Stimulated activated CD8-positive, alpha-beta memory T cell treated with anti-CD3 and anti-CD28 coated beads, Interleukin-4, amount 100 ng/mL, for 1 hour (primary cell): Measurements from ENCODE around the gene MEIS3.

ENCODE experiments used
- DNase-seq, 2 donors: peaks; one replicate each; pipeline ENCODE4 v3.0.0-alpha.2; 2020; ENCODE audit warnings: low read depth in 2 of 2, low spot score in 1 of 2

Gene MEIS3

GRCh38 chr19:47419030-47419783 is at the start of gene MEIS3:
MEIS3 (minus strand) TSS chr19:47419527; CDS start chr19:47419081, 446 bp downstream.
- no peak for DNase-seq

DNA sequence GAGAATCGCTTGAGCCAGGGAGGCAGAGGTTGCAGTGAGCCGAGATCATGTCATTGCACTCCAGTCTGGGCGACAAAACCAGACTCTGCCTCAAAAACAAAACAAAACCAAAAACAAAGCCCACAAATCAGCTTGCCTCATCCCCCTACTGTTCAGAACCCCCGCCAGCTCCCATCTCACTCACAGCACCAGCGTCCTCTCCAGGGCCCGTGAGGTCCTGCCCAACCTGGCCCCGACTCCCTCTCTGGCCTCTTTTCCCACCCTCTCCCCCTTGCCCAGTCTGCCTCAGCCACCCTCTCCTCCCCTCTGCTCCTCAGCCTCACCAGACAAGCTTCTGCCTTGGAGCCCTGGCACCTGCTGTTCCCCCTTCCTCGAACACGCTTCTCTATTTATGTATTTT is 48.6 kb upstream of the MEIS3 start:
- no peak for DNase-seq

DNA sequence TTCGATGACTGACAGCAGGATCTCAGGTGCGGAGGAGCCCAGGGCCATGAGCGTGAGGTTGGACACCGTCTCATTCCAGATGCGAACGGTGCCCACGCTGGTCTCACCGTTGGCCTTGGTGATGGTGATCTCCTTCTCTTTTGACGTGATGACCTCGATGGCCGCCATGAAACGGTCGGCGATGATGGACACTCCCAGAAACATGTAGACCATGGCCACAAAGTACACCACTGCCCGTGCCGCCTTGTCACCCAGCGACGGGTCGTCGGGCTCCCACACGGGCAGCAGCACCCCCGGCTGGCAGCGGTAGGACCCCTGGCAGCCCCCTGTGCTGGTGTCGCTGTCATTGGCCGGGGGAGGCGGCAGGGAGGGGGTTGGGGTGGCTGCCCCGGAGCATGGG is 46.6 kb upstream of the MEIS3 start:
- no peak for DNase-seq

GRCh38 chr19:47464675-47465419 is 45.5 kb upstream of the MEIS3 start:
- DNase-seq = no peak

GRCh38 chr19:47461876-47462275 is 42.5 kb upstream of the MEIS3 start:
- DNase-seq = no peak

DNA sequence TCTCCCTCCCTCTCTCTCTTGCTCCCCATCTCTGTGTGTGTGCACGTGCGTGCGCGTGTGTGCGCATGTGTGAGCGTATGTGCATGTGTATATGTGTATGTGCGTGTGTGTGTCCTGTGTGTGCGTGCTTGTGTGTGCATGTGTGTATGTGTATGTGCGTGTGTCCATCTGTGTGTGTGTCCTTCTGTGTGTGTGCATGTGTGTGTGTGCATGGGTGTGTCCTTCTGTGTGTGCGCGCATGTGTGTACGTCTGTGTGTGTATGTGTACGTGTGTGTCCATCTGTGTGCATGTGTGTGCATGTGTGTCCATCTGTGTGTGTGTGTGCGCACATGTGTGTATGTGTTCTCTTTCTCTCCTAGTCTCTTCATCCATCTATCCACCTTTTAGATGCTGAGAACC is 40.1 kb upstream of the MEIS3 start:
- no peak for DNase-seq

DNA sequence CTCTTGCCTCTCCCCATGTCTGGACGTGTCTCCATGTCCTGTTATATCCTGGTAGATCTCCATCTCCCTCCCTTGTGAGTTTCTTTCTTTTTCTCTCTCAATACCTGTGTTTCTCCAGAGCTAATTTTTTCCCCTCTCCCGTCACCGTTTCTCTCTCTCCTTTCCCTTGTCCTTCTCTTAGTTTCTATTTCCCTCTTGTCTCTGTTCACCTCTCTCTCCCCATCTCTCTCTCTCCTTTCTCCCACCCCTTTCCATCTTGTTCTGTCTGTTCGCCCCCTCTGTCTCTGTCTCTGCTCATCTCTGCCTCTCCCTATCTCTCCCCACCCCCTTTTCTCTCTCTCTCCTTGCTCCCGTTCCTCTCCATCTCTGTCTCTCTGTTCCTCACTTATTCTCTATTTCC is 39.3 kb upstream of the MEIS3 start:
- DNase-seq = no peak

DNA sequence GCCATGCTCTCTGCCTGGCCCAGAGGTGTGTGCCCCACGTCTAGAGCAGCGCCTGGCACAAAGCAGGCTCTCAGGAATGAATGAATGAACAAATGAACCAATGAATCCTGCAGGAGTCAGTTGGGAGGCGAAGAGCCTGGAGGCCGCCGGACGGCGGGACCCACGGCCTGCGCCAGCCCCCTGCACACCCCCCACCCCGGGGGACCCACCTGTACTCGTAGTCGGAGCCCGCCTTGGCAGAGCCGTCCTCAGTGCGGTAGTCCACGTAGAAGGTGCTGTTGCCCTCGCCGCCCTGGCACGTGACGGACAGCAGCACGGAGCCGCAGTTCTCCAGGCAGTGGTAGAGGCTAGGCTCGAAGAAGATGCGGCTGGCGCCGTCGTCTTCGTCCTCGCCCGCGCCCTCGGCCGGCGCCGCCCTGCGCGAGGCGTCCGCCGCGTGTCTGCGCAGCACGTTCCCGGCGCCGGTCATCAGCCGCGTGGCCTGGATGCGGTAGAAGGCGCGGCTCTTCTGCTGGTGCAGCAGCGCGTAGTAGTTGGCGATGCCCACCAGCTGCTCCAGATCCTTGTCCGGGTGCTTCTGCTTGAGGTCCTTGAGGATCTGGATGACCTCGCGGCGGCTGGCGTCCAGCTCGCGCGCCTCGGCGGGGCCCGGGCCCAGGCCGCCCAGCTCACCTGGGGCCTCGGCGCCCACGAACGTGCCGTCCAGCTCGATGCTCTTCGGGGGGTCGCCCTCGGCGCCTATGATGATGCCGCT is 37.6 kb upstream of the MEIS3 start:
- no peak for DNase-seq

GRCh38 chr19:47450478-47450877 is 31.2 kb upstream of the MEIS3 start:
- DNase-seq = no peak

DNA sequence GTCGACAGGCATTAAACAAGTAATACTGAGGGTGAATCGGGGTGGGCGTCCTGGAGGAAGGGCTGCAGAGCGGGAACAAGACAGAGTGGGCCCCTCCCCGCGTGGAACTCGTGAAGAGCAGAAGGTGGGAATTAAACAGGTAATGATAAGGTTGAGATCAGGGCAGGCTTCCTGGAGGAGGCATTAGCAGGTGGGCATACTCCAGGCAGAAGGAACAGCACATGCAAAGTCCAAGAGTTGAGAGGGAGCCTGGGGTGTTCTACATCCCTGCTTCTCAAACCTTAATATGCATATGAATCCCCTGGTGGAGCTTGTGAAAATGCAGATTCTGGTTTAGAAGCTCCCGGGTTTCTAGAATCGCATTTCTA is 29.0 kb upstream of the MEIS3 start:
- no peak for DNase-seq

GRCh38 chr19:47447470-47448359 is 28.4 kb upstream of the MEIS3 start:
- no peak for DNase-seq

- DNase-seq = no peak
Observed at GRCh38 chr19:47446534-47447469, 27.5 kb upstream of the MEIS3 start.

DNA sequence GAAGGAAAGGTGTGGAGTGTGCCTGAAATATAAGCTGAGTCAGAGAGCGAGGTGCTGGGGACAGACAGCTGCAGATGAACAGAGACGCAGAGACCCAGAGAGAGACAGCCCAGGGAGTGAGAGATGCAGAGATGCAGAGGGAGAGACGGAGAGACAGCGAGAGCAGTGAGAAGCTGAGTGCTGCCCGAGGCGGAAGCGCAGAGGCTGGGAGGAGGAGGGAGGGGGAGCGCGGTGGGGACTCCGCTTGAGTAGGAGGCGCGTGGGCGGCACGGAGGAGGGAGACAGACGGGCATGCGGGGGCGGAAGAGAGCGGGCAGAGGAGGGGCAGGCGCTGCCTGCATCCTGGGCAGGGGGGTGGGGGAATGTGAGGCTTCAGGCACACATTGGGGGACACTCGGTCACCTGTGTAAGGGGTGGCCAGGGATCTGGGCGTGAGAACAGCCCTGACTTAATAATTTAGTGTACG is 26.6 kb upstream of the MEIS3 start:
- peak; percentile 44 to 70 for DNase-seq

- no peak for DNase-seq
Observed at GRCh38 chr19:47445527-47445926, 26.2 kb upstream of the MEIS3 start.

GRCh38 chr19:47444388-47444821 is 25.1 kb upstream of the MEIS3 start:
- DNase-seq = no peak

- no peak for DNase-seq
Observed at GRCh38 chr19:47443331-47443730, 24.0 kb upstream of the MEIS3 start.

DNA sequence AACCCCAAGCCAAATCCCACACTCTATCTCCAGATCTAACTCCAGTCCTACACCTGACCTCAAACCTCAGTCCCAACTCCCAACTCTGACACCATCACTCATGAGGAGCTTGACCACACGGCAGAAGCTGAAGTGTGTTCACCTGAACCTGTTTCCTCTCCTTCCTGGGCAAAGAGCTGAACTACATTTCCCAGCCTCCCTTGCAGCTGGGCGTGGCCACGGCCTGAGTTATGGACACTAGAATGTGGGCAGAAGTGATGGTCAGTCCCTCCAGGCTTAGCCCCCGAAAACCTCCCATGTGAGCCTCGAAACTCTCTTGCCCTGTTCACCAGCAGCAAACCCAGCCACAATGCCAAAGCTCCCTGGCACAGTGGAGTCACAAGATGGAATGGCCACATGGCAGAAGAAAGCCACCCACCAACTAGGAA is 19.5 kb upstream of the MEIS3 start:
- no peak for DNase-seq

DNA sequence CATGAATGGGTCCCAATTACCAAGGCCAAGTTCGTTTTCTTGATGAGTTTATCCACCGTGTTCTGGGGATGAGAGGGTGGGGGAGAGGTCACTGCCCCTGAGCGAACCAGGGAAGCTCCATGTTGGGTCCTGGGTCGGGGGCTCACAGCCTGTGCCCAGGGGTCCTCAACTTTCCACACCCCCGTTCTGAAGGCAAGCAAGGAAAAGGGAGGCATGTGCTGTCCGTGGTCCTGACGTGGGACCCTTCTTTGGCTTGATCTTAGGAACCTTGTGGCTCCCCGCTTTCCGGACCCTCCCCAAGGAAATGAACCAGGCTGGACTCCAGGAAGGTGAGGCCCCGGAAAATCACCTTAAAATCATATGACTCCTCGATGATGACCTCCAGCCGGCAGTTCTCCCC is 18.2 kb upstream of the MEIS3 start:
- no peak for DNase-seq

DNA sequence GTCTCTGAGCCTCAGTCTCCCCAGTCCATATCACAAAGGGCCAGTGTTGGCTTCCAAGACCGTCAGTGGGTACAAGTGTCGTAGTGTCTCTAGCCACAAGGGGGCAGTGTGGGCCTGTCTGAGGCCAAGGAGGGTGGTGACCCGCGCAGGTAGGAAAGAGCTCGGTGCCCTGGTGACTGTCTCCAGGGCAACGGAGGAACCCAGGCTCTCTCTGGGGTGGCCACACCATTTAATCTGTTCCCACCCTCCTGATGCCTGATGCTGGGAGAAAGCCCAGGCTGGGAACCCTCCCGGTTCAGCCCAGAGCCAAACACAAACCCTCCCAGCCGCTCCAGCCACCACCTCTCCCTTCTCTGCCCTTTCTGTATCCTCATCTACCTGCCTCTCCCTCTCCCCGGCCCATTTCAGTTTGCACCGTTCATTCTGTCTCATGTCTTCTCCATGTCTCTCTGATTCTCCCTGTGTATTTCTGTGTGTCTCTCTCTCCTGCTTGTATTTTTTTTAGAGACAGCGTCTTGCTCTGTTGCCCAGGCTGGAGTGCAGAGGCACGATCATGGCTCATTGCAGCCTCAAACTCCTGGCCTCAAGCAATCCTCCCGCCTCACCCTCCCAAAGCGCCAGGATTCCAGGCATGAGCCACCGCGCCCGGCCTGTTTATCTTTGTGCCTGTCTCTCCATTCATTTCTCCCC is 17.5 kb upstream of the MEIS3 start:
- peak; percentile 72 to 79 for DNase-seq
